Calu3 (cell line): ENCODE results near the gene LIMCH1. TPM values are rescaled to one million over a fixed set of nuclear protein-coding genes. Genes with fewer than 3 reads are reported as not detected.

ENCODE experiments used
- BruUV-seq: library from RNA; stranded (reverse); fragments of 400-500 nt; replicated peaks from 2 replicates; lab custom pipeline; 2021; lab: Mats Ljungman, UMichigan
- CTCF ChIA-PET: fragments of 300-600 bp; sonication (Branson Sonifier 250); formaldehyde crosslinking; loops from one replicate; lab custom pipeline; 2022; ENCODE audit warnings: antibody characterized with exemption; lab: Charles Lee
- DNase-seq: peaks from one replicate; pipeline ENCODE4 v3.0.0; 2022
- H3K27ac Mint-ChIP-seq: one replicate; pipeline ENCODE4 v1.8.0; 2022; ENCODE audit warnings: mixed read lengths; ENCODE audit not compliant: unreplicated experiment
- H3K27me3 Mint-ChIP-seq: one replicate; pipeline ENCODE4 v1.8.0; 2022; ENCODE audit warnings: mixed read lengths; ENCODE audit not compliant: unreplicated experiment
- H3K36me3 Mint-ChIP-seq: one replicate; pipeline ENCODE4 v1.8.0; 2022; ENCODE audit warnings: mild to moderate bottlenecking, moderate library complexity, mixed read lengths; ENCODE audit not compliant: insufficient read depth, unreplicated experiment
- H3K4me1 Mint-ChIP-seq: one replicate; pipeline ENCODE4 v1.8.0; 2022; ENCODE audit warnings: mild to moderate bottlenecking, low read depth, mixed read lengths; ENCODE audit not compliant: unreplicated experiment
- H3K4me3 Mint-ChIP-seq: one replicate; pipeline ENCODE4 v1.8.0; 2022; ENCODE audit warnings: mild to moderate bottlenecking, low read depth, moderate library complexity, mixed read lengths; ENCODE audit not compliant: unreplicated experiment
- H3K9me3 Mint-ChIP-seq: one replicate; pipeline ENCODE4 v1.8.0; 2022; ENCODE audit warnings: low read depth, mixed read lengths; ENCODE audit not compliant: unreplicated experiment
- CTCF ChIP-seq: fragments of 200-600 bp; IDR thresholded peaks from one replicate; pipeline ENCODE4 v1.8.0; 2022; ENCODE audit warnings: antibody characterized with exemption; ENCODE audit not compliant: unreplicated experiment
- intact Hi-C: fragments of 100-400 bp; cut with micrococcal nuclease; formaldehyde crosslinking; loops from one replicate; pipeline ENCODE4 v1.10.0; 2022; ENCODE audit not compliant: unreplicated experiment
- total RNA-seq: library from RNA; stranded (reverse); gene quantifications from 2 replicates; pipeline ENCODE4 v1.2.3, GENCODE V29; 2022

Gene LIMCH1
- total RNA-seq, 1 experiment from 2014 or later: 78.7 TPM

GRCh38 chr4:41524425-41524824 lies 13.5 kb upstream of the LIMCH1 start:
- no peak for TF ChIP-seq CTCF
- CTCF ChIA-PET: no interaction called here
- Mint-ChIP-seq H3K27ac (peak overlapping the region; percentile 92), H3K36me3 (peaks cover 23% of the 10 kb centered on the region), H3K4me3 (no peak overlapping the region), H3K27me3 (no peaks in the 10 kb centered on the region), H3K4me1 (peaks cover 35% of the 10 kb centered on the region), H3K9me3 (peaks cover 4% of the 10 kb centered on the region)
- intact Hi-C loops: no loop called here
- DNase-seq: no peak
- no TSS peak for BruUV-seq

GRCh38 chr4:41525129-41525528 lies 12.8 kb upstream of the LIMCH1 start:
- peaks cover 4% of the 10 kb centered on the region for H3K9me3 Mint-ChIP-seq
- H3K4me1 Mint-ChIP-seq: peaks cover 36% of the 10 kb centered on the region
- peak overlapping the region; percentile 92 for H3K27ac Mint-ChIP-seq
- no peaks in the 10 kb centered on the region for H3K27me3 Mint-ChIP-seq
- peaks cover 23% of the 10 kb centered on the region for H3K36me3 Mint-ChIP-seq
- no TSS peak for BruUV-seq
- intact Hi-C loops: no loop called here
- peak overlapping the region; percentile 52 for H3K4me3 Mint-ChIP-seq
- CTCF ChIA-PET: no interaction called here
- no peak for TF ChIP-seq CTCF
- DNase-seq: peak; percentile 29

GRCh38 chr4:41526628-41527027 lies 11.3 kb upstream of the LIMCH1 start:
- Mint-ChIP-seq H3K36me3 (peaks cover 23% of the 10 kb centered on the region), H3K27ac (peak overlapping the region; percentile 77), H3K4me1 (peaks cover 51% of the 10 kb centered on the region), H3K9me3 (peaks cover 4% of the 10 kb centered on the region), H3K4me3 (no peak overlapping the region), H3K27me3 (no peaks in the 10 kb centered on the region)
- no peak for TF ChIP-seq CTCF
- no TSS peak for BruUV-seq
- no peak for DNase-seq
- CTCF ChIA-PET: no interaction called here
- intact Hi-C loops: no loop called here

GRCh38 chr4:41528512-41529205 lies 9.3 kb upstream of the LIMCH1 start:
- no peak overlapping the region for H3K27ac Mint-ChIP-seq
- CTCF ChIA-PET: no interaction called here
- H3K27me3 Mint-ChIP-seq: no peaks in the 10 kb centered on the region
- no peak overlapping the region for H3K4me3 Mint-ChIP-seq
- DNase-seq: no peak
- H3K4me1 Mint-ChIP-seq: peaks cover 59% of the 10 kb centered on the region
- TF ChIP-seq CTCF: no peak
- H3K36me3 Mint-ChIP-seq: peaks cover 23% of the 10 kb centered on the region
- peaks cover 4% of the 10 kb centered on the region for H3K9me3 Mint-ChIP-seq
- intact Hi-C loops: no loop called here
- BruUV-seq: no TSS peak
